GM19467 (cell line): Measurements from ENCODE around the gene MARS1.
A peak's percentile ranks its signal among the peaks of the same experiment; 100 is the strongest.

Experiments used
- ATAC-seq: cut with Tn5 transposase; IDR thresholded peaks from one replicate; pipeline ENCODE4 v1.9.1; 2021; ENCODE audit warnings: mild to moderate bottlenecking, moderate library complexity; ENCODE audit not compliant: unreplicated experiment

MARS1 gene

DNA sequence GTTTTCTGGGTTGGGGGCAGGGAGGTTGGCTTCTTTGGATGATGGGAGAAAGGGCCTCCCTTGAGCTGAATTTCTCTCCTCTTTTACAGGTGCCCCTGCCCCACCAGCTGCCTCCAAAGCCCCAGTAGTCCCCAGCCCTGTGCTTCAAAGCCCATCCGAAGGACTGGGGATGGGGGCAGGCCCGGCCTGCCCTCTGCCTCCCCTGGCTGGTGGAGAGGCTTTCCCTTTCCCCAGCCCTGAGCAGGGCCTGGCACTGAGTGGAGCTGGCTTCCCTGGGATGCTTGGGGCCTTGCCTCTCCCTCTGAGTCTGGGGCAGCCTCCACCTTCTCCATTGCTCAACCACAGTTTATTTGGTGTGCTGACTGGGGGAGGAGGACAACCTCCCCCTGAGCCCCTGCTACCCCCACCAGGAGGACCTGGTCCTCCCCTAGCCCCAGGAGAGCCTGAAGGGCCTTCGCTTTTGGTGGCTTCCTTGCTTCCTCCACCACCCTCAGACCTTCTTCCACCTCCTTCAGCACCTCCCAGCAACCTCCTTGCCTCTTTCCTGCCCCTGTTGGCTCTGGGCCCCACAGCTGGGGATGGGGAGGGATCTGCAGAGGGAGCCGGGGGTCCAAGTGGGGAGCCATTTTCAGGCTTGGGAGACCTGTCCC lies 38.7 kb downstream of the MARS1 start:
- ATAC-seq, result no peak

GRCh38 chr12:57527184-57527583 lies 39.3 kb downstream of the MARS1 start:
- no peak for ATAC-seq

- no peak for ATAC-seq
Observed at GRCh38 chr12:57528176-57528575, 40.3 kb downstream of the MARS1 start.

DNA sequence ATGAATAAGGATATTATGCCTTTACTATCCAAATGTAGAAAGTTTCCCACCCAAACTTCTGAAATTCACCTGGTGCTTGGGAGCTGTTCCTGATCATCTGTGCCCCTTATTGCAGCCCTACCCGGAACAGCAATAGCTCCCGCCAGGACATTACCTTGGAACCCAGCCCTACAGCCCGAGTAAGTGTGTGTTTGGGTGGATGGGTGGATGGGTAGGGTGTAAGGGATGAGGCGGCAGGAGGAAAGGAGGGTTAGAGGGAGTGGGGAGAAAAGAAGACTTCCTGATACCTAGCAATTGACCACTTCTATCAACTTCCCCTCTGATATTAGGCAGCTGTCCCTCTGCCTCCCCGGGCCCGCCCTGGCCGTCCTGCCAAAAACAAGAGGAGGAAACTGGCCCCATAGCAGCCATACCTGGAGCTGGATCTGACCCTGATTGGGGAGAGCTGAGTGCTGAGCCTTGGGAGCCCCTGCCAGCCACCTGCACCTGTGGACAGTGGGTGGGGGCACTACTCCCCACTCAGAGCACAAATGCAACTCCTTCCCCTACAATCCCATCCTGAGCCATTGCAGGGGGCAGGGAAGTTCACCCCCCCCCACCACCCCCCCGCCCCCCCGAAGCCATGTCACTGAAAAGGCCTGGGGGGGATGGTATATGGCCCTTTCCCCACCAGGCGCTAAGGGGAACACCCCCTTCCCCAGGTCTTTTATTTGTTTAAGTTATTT lies 41.1 kb downstream of the MARS1 start:
- no peak for ATAC-seq

DNA sequence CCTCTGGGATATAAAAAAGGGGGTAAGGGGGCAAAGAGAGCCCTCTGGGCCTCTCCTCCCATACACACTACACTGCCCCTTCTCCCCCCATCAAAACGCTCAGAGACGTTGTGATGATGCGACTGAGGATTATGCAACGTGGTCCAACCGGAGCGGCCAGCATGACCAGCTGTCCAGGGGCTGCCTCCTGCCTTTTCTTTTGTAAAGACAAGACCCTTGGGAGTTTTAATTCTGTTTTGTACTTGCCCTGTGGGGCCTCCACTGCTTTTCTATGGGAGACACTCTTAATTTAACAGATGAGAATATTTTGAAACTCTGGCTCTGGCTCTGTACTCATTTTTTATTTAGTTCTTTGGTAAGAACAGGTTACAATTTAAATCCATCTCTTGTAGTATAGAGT lies 42.0 kb downstream of the MARS1 start:
- ATAC-seq, result no peak

DNA sequence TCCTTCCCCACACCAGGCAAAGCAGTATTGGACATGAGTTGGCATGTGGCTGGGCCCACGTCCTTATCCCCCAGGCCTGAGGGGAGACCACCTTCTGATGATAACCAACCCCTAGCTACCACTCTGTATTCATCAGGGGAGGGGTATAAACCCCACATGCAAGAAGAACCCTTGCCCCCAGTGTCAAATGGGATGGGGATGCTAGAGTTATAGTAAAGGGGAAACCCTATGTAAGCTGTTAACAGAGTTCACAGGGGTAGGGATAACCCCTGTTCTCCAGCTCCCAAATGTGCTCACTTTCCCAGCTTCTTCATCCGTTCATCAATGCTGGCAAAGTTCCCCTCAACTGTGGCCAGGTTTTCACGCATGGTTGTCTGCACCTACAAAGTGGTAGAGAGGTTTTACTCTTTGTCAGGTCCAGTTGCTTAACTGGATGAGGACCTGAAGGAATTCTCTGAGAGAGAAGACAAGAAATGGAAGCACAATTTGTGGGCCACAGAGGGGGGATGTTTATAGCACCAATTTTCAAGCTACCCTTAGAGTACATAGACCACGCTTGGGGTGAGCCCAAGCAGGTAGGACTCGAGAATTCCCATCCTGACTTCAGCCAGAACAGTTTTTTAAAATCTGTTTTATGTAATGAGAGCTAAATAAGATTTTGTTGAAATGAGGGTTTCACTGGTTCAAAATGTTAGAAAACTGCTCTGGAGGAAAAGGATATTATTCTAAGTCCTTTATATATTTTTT lies 42.7 kb downstream of the MARS1 start:
- no peak for ATAC-seq

DNA sequence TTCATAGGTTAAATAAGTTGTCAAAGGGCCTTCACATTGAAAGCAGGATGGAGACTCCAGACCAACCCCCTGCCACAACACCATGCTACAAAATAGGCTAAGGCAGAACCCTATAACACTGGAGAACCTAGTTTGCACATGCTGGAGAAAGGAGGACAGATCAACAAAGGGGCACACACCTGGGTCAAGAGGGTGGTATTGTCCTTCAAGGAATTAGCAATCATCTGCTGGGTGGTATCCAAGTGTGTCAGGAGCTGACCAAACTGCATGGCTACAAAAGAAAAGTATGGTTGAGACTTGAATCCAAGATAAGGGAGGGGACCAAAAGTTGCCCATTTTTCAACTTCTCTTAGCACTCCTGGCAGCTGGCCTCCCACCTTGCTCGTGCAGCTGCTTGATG lies 44.0 kb downstream of the MARS1 start:
- no peak for ATAC-seq

GRCh38 chr12:57533108-57533507 lies 45.2 kb downstream of the MARS1 start:
- ATAC-seq, result no peak

DNA sequence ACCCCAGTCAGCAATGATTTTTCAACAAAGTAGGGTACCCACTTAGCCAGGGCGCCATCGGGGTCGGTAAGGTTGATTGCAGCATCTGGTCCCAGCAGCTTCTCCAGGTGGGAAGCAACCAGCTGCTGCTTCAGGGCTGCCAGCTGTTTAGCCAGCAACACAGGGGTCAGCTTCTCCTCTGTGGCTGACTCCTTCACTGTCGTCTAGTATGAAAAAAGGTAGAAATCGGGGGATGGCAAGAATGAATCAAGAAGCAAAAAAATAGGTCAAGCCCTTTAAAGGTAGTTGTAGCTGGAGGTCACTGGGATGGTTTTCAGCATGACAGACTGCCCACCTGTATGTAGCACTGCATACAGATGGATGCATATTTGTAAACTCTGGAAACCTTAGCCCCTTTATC lies 46.4 kb downstream of the MARS1 start:
- ATAC-seq, result no peak

DNA sequence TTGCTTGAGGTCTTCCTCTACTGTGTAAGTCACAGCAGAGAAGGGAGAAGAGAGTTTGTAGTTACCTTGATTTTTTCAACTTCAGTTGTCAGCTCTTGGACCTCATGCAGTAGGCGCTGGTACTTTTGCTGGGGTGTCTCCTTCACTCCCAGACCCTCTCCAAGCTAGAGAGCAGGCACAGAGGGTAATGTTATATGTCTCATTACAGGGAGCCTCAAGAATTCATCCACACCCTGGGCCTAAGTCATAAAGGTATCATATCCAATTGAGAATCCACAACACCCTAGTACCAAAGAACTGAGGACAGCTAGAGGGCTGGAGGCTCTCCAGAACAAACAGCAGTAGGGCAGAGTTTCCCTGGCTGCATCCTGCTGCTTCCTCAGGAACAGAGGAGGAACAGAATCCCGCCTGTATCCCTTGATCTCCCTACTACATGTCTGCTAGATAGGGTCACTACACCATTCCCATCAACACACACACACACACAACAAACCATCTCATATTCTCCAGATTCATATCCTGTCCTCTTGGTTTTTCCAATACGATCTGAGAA lies 47.2 kb downstream of the MARS1 start:
- ATAC-seq, result no peak

- no peak for ATAC-seq
Observed at GRCh38 chr12:57535764-57536596, 48.1 kb downstream of the MARS1 start.

DNA sequence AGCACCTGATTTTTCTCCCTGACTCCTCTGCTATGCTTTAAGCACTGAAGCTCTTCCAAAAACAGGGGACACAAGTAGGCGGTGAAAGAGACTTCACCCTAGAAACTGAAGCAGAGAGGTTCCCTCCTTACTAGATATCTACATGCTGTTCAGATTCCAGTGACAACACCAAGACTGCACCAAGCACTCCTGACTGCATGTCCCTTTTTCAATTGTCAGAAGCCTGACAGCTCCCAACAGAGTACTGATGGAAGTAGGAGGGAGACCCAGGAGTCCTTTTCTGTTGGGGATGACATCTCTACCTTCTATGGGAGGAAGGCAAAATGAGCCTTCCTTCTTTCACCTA lies 48.7 kb downstream of the MARS1 start:
- ATAC-seq, result no peak

DNA sequence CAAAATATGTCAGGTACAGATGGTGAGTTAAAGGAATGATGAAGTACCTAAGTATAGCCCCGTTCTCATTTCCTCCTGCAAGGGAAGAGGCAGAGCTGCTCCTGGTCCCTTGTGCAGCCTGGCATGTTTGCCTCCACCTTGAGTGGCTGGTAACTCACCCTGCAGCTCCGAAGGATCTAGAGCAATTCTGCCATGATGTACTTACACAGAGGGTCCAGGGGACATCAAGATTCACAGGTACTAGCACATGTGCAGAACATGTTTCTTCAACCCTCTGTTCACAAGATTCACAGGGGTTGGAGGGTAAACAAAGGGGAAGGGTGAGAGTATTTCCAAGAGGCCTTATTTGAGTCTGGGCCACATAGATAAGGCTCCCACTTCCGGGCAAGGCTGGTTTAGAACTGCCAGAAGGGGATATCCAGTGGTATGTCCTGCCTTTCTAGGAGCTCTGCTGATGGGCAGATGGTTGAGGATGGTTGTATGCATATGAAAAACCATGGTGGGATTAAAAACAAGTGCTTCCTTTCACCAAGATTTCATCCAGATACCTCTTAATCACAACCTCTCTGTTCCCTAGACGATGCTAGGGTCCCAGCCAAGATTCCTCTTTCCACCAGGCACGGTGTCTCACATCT lies 51.4 kb downstream of the MARS1 start:
- ATAC-seq, result no peak

DNA sequence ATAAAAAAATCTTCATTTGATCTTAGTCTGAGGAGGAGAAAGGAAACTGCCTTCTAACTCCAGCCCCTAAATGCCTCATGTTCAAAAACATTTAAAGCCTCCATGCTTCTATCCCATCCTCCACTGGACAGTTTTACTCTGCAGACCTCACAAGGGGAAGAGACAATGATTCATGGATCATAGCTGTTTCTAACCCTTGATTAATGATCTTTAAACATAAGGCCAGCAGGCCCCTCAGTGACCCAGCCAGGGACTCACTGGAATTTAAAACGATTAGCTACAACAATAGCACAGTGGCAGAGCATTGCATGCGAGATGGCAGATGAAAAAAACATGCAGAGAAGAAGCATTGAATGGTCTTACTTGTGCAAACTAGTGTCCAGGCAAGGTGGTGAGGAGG lies 53.1 kb downstream of the MARS1 start:
- ATAC-seq, result no peak

DNA sequence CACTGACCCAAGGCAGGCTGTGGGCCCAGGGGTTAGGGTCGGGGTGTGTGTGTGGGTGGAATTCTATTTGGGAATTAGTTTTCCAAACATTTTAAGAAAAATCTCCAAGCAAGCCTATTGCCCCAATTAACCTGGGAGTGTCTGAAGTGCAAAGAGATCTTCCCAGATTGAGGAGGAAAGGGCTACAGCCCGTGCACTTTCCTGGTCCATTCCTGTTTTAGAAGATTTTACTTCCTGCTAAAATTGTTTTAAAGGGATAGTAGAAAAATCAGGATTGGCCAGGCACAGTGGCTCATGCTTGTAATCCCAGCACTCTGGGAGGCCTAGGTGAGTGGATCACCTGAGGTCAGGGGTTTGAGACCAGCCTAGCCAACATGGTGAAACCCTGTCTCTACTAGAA lies 53.8 kb downstream of the MARS1 start:
- ATAC-seq, result no peak

- ATAC-seq, result no peak
Observed at GRCh38 chr12:57543581-57543980, 55.7 kb downstream of the MARS1 start.

GRCh38 chr12:57545809-57546437 lies 58.1 kb downstream of the MARS1 start:
- ATAC-seq, result no peak

- ATAC-seq, result peak; percentile 98
Observed at GRCh38 chr12:57546438-57547287, 58.8 kb downstream of the MARS1 start, which contains the start of gene DCTN2. Gene DCTN2, minus strand, starts transcription at chr12:57547192. Its CDS starts 129 bp downstream, at chr12:57547063.
